ENCODE data around the gene FAM53A. TPM values are rescaled to one million over a fixed set of nuclear protein-coding genes. Genes with fewer than 3 reads are reported as not detected.
"Not testable (repeated sequence)": the region's sequence is repeated elsewhere in the genome, so short reads cannot be mapped to it uniquely, and the experiment has no call there.

FAM53A gene
- total RNA-seq, 1 experiment from 2014 or later = 1.6 TPM

DNA sequence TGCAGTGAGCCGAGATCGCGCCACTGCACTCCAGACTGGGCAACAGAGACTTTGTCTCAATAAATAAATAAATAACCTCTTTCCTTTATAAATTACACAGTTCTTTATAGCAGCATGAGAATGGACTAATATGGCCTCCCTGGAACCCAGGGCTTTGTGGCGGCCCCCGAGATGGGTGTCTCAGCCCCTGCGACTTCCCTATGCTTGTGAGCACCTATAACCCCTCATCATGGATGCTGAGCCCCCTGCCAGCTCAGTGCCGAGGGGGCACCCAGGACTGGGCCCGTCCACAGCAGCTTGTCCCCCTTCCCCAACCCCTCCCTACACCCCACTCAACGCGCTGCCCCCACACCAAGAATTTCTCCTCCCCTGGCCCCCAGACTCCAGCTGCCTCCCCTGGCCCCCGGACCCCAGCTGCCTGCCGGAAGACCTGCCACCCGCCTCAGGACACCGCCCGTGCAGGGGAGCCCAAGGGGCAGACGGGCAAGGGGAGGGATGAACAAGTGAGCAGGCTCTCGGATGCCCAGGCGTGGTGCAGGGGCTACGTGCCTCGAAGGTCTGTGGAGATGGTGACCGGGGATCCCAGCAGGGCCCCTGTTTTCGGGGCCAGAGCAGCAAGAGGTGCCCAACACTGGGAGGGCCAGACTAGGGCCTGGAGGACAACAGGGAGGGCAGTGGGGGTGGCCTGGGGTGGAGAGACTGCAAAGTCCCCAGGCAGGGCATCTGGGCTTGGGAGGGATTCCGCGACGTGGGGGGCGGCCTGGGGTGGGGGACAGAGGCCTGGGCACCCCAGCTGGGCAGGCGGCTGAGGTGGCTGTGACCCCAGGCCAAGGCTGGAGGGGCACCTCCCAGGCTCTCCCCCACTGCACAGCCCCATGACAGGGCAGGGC lies 74.0 kb downstream of the FAM53A start:
- peaks cover 7% of the 10 kb centered on the region for H3K27me3 ChIP-seq (replicated peaks; ENCODE audit: insufficient read depth, low read depth, low read length, poor library complexity)
- H3K4me3 ChIP-seq (ENCODE audit: low read depth, low read length, poor library complexity, severe bottlenecking) = no peak overlapping the region
- TF ChIP-seq EZH2 (IDR thresholded peaks at IDR 0.05; ENCODE audit: borderline replicate concordance, low read depth, low read length, poor library complexity, severe bottlenecking) (no peak), CTCF (conservative IDR thresholded peaks at IDR 0.05; ENCODE audit: low read depth, low read length) (no peak)
- no peak overlapping the region for H3K27ac ChIP-seq (ENCODE audit: low read depth, low read length, poor library complexity, severe bottlenecking)
- H3K4me1 ChIP-seq (ENCODE audit: insufficient read depth, low read length, poor library complexity, severe bottlenecking) = no peaks in the 10 kb centered on the region
- no peaks in the 10 kb centered on the region for H3K9me3 ChIP-seq (ENCODE audit: low read depth, low read length, poor library complexity, severe bottlenecking)
- ChIA-PET CTCF (no interaction called here), POLR2A (ENCODE audit: low non-redundant PET) (no interaction called here)
- intact Hi-C loops (cut with micrococcal nuclease; ENCODE audit: unreplicated experiment) = no loop called here
- no peak for DNase-seq (ENCODE audit: low spot score)
- H3K36me3 ChIP-seq (ENCODE audit: insufficient read depth, low read length, poor library complexity, severe bottlenecking) = no peaks in the 10 kb centered on the region
- BruUV-seq (replicated peaks) = no TSS peak

DNA sequence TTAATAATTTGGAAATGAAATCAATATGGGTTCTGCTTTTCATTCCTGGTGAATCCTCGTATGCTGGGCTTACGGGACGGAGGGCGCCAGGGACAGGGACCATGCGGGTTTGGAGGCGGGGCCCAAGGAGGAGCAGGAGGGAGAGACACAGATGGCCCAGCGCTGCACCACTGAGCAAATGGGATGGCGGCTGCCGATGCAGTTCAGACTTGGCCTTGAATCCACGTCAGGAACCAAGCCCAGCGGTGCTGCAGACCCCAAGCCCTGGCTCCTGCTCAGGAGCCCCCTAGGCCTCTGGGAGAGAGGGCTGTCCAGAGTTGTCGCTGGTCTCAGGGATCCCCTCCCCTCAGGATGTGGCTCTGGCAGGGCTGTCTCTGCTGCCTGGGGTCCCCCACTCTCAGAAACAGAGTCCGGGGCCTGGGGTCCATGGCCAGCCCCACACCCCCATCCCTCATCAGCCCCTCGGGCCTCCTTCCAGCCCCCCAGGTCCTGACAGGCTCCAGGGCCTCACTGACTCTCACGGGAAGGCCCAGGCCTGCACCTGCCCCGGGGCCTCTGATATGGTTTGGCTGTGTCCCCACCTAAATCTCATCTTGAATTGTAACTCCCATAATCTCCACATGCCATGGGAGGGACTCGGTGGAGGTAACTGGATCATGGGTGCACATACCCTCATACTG lies 75.2 kb downstream of the FAM53A start:
- no peak for DNase-seq (ENCODE audit: low spot score)
- TF ChIP-seq CTCF (conservative IDR thresholded peaks at IDR 0.05; ENCODE audit: low read depth, low read length) (no peak), EZH2 (IDR thresholded peaks at IDR 0.05; ENCODE audit: borderline replicate concordance, low read depth, low read length, poor library complexity, severe bottlenecking) (no peak)
- Histone ChIP-seq H3K27ac (ENCODE audit: low read depth, low read length, poor library complexity, severe bottlenecking) (no peak overlapping the region), H3K9me3 (ENCODE audit: low read depth, low read length, poor library complexity, severe bottlenecking) (no peaks in the 10 kb centered on the region), H3K36me3 (ENCODE audit: insufficient read depth, low read length, poor library complexity, severe bottlenecking) (no peaks in the 10 kb centered on the region), H3K4me3 (ENCODE audit: low read depth, low read length, poor library complexity, severe bottlenecking) (no peak overlapping the region), H3K27me3 (replicated peaks; ENCODE audit: insufficient read depth, low read depth, low read length, poor library complexity) (peaks cover 19% of the 10 kb centered on the region), H3K4me1 (ENCODE audit: insufficient read depth, low read length, poor library complexity, severe bottlenecking) (no peaks in the 10 kb centered on the region)
- intact Hi-C loops (cut with micrococcal nuclease; ENCODE audit: unreplicated experiment) = no loop called here
- no TSS peak for BruUV-seq (replicated peaks)
- CTCF ChIA-PET = no interaction called here
- POLR2A ChIA-PET (ENCODE audit: low non-redundant PET) = no interaction called here

DNA sequence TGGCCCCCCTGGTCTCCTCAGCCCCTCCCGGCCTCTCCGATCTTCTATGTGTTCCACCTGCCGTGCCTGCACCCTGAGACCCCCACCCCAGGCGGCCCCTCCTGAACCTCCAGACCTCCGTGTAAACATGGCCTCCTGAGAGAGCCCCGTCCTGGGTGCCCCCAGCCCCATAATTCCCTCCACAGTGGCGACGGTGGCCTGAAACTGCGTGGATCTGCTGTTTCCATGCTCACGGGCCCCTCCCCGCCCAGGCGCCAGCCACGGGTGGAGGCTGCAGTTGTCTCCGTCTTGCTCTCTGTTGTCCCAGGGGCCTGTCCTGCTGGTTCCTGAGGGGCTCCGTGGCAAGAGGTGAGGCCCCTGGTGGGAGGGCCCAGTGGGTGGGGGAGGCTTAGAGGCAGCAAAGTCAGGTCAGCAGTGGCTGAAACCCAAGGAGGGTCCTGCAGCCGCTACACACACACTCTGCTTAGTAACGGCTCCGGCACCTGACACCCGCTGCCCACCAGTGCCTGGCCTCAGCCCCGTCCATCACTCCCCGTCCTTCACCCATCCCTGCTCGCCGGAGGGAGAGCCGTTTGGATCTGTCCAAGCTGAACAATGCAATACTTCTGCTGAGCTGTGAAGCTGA lies 75.8 kb downstream of the FAM53A start:
- intact Hi-C loops (cut with micrococcal nuclease; ENCODE audit: unreplicated experiment) = no loop called here
- BruUV-seq (replicated peaks) = no TSS peak
- Histone ChIP-seq H3K4me1 (ENCODE audit: insufficient read depth, low read length, poor library complexity, severe bottlenecking) (no peaks in the 10 kb centered on the region), H3K27ac (ENCODE audit: low read depth, low read length, poor library complexity, severe bottlenecking) (no peak overlapping the region), H3K27me3 (replicated peaks; ENCODE audit: insufficient read depth, low read depth, low read length, poor library complexity) (peaks cover 25% of the 10 kb centered on the region), H3K4me3 (ENCODE audit: low read depth, low read length, poor library complexity, severe bottlenecking) (no peak overlapping the region), H3K36me3 (ENCODE audit: insufficient read depth, low read length, poor library complexity, severe bottlenecking) (no peaks in the 10 kb centered on the region), H3K9me3 (ENCODE audit: low read depth, low read length, poor library complexity, severe bottlenecking) (no peaks in the 10 kb centered on the region)
- TF ChIP-seq CTCF (conservative IDR thresholded peaks at IDR 0.05; ENCODE audit: low read depth, low read length) = no peak
- TF ChIP-seq EZH2 (IDR thresholded peaks at IDR 0.05; ENCODE audit: borderline replicate concordance, low read depth, low read length, poor library complexity, severe bottlenecking) = no peak
- POLR2A ChIA-PET (ENCODE audit: low non-redundant PET) = no interaction called here
- no peak for DNase-seq (ENCODE audit: low spot score)
- CTCF ChIA-PET = no interaction called here

- peaks cover 26% of the 10 kb centered on the region for H3K27me3 ChIP-seq (replicated peaks; ENCODE audit: insufficient read depth, low read depth, low read length, poor library complexity)
- H3K36me3 ChIP-seq (ENCODE audit: insufficient read depth, low read length, poor library complexity, severe bottlenecking); H3K4me3 ChIP-seq (ENCODE audit: low read depth, low read length, poor library complexity, severe bottlenecking); POLR2A ChIA-PET (ENCODE audit: low non-redundant PET); H3K27ac ChIP-seq (ENCODE audit: low read depth, low read length, poor library complexity, severe bottlenecking); CTCF ChIA-PET; H3K9me3 ChIP-seq (ENCODE audit: low read depth, low read length, poor library complexity, severe bottlenecking); BruUV-seq (replicated peaks); DNase-seq (ENCODE audit: low spot score); intact Hi-C loops (cut with micrococcal nuclease; ENCODE audit: unreplicated experiment); H3K4me1 ChIP-seq (ENCODE audit: insufficient read depth, low read length, poor library complexity, severe bottlenecking): not testable (repeated sequence)
Measured at GRCh38 chr4:1607436-1608195, 76.5 kb downstream of the FAM53A start.
